Right cardiac atrium (tissue), 5 donors: Measurements from ENCODE around the gene UBE2R2. TPM values are rescaled to one million over a fixed set of nuclear protein-coding genes. Genes with fewer than 3 reads are reported as not detected.
"Not testable (repeated sequence)": the region's sequence is repeated elsewhere in the genome, so short reads cannot be mapped to it uniquely, and the experiment has no call there.

Experiments used
- ATAC-seq, 2 donors: fragments of 200-7000 bp; cut with Tn5 transposase; one replicate each; pipeline versions ENCODE4 v1.8.0 to v1.9.1; 2020; ENCODE audit warnings: moderate library complexity in 2 of 2, mild to moderate bottlenecking in 1 of 2
- DNase-seq, 3 donors: peaks; one replicate each; pipeline ENCODE4 v3.0.0-alpha.2; 2020
- H3K27ac ChIP-seq: one replicate; pipeline ENCODE4 v1.5.1; 2013; ENCODE audit warnings: mild to moderate bottlenecking, low read length, control low read depth, moderate library complexity
- H3K27me3 ChIP-seq: one replicate; pipeline ENCODE4 v1.6.1; 2013; ENCODE audit not compliant: control insufficient read depth, insufficient read depth
- H3K4me1 ChIP-seq: one replicate; pipeline ENCODE4 v1.6.1; 2013; ENCODE audit warnings: low read length; ENCODE audit not compliant: control insufficient read depth, insufficient read depth
- H3K4me3 ChIP-seq: one replicate; pipeline ENCODE4 v1.5.1; 2013; ENCODE audit warnings: low read length, control low read depth
- H3K9me3 ChIP-seq: one replicate; pipeline ENCODE4 v1.6.1; 2013; ENCODE audit warnings: low read length; ENCODE audit not compliant: control insufficient read depth
- WGBS: extraction: QIAGEN DNeasy Blood & Tissue Kit; methylation state at CpG from one replicate; pipeline ENCODE4 v1.1.7; 2013; 5-methylcytosine and 5-hydroxymethylcytosine counted together
- intact Hi-C, 4 donors: fragments of 100-400 bp; cut with DNase I; formaldehyde crosslinking; loops; one replicate each; pipeline versions ENCODE4 v1.11.0 to v1.14.0; 2022 to 2023
- polyA plus RNA-seq: library from polyadenylated mRNA; stranded (reverse); fragments of 200-250 nt; gene quantifications from one replicate; pipeline ENCODE4 v1.2.3, GENCODE V29; 2013
- total RNA-seq, 4 donors: library from RNA; stranded (reverse); fragmentation: NEBNext Ultra II Directional; extraction: Animal tissue kit (Norgen Biotek cat#: 25700); gene quantifications; one replicate each; pipeline ENCODE4 v1.2.1, GENCODE V29; 2021
- donor health status: healthy with polysubstance abuse.
- donor health status: DM: no; HTN: yes; CAD: no.
- donor health status: DM: no; HTN: no; CAD: no.
- donor health status: DM: no; HTN: yes; CAD: no; lungs with severe emphysema.
- donor health status: DM: yes; HTN: yes; CAD: no.

Gene UBE2R2
- total and polyA plus RNA-seq, 5 donors: 23.9 to 43.8 (median 37.0) TPM

- H3K27ac ChIP-seq: no peak overlapping the region
- 72% methylated on average over 5 of the region's 5 CpGs for WGBS
- no peaks in the 10 kb centered on the region for H3K27me3 ChIP-seq
- H3K4me3 ChIP-seq: no peak overlapping the region
- no peaks in the 10 kb centered on the region for H3K9me3 ChIP-seq
- no peak for ATAC-seq
- no peaks in the 10 kb centered on the region for H3K4me1 ChIP-seq
- intact Hi-C loops: no loop called here
- no peak for DNase-seq
Measured at GRCh38 chr9:33934188-33934878, 117.4 kb downstream of the UBE2R2 start.

DNA sequence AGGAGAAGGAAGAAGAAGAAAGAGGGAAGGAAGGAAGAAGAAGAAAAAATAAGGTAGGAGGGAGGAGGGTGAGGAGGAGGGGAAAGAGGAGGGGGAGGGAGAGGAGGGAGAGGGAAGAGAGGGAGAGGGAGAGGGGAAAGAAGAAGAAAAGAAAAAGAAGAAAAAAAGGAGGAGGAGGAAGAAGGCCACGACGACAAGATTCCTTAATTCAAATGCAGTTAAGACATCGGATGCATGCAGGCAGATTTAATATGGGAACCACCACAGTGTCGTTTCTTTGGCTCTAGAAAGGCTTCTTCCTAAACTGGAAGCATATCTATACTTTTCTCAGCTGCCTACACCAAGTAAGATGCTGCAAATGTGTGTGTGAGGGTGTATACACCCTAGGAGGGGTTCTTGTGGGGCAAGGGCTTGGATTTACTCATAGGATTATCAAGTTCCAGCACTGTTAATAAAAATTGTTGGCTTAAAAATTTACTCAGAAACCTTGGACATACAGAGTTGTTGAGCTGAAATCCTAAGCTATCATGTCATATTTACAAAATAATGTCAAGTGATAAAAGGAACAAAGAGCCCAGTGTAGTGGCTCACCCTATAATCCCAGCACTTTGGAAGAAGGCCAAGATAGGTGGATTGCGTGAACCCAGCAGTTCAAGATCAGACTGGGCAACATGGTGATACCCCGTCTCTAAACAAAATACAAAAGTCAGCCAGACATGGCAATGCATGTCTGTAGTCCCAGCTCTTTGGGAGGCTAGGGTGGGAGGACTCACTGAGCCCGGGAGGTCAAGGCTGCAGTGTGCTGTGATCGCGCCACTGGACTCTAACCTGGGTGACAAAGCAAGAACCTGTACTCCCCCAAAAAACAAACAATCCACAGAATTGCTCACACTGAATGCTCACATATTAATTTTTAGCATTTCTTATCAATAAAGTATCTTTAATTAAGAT is 123.2 kb downstream of the UBE2R2 start:
- H3K9me3 ChIP-seq: no peaks in the 10 kb centered on the region
- H3K4me1 ChIP-seq: no peaks in the 10 kb centered on the region
- no peak overlapping the region for H3K27ac ChIP-seq
- intact Hi-C loops: no loop called here
- ATAC-seq (no peak), DNase-seq (no peak)
- no peak overlapping the region for H3K4me3 ChIP-seq
- H3K27me3 ChIP-seq: no peaks in the 10 kb centered on the region
- WGBS: 80% methylated on average over 9 of the region's 9 CpGs

GRCh38 chr9:33942471-33943083 is 125.6 kb downstream of the UBE2R2 start:
- ATAC-seq: no peak
- Histone ChIP-seq H3K9me3 (no peaks in the 10 kb centered on the region), H3K27ac (no peak overlapping the region), H3K4me3 (no peak overlapping the region), H3K27me3 (no peaks in the 10 kb centered on the region), H3K4me1 (no peaks in the 10 kb centered on the region)
- no peak for DNase-seq
- WGBS: 97% methylated on average over 3 of the region's 3 CpGs
- intact Hi-C loops: no loop called here

DNA sequence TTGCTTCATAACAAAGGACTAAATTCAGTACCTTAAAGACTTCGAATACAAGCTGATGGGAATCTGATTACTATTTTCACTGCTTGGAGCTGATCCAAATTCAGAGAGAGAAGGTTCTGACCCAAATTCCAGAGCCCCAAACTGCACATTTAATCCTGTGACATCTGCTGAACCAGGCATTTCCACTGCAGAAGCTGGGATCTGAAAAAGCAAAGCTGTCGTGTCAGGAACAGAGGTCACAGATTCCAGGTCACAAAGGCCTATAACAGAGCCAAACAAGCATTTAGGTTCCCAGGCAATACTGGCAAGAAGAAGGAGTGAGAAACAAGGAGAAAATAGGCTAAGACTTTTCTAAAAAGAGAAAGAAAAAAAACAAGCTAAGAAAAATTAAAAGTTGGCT is 126.4 kb downstream of the UBE2R2 start:
- Histone ChIP-seq H3K9me3 (no peaks in the 10 kb centered on the region), H3K27me3 (no peaks in the 10 kb centered on the region), H3K4me1 (no peaks in the 10 kb centered on the region), H3K4me3 (no peak overlapping the region), H3K27ac (no peak overlapping the region)
- intact Hi-C loops: no loop called here
- WGBS: 48% methylated on average over 2 of the region's 2 CpGs
- DNase-seq (no peak), ATAC-seq (no peak)

GRCh38 chr9:33946779-33947535 is 130.0 kb downstream of the UBE2R2 start:
- intact Hi-C loops: no loop called here
- H3K4me3 ChIP-seq: no peak overlapping the region
- H3K4me1 ChIP-seq: no peaks in the 10 kb centered on the region
- no peak for DNase-seq
- ATAC-seq: no peak
- no peak overlapping the region for H3K27ac ChIP-seq
- 93% methylated on average over 3 of the region's 3 CpGs for WGBS
- no peaks in the 10 kb centered on the region for H3K9me3 ChIP-seq
- H3K27me3 ChIP-seq: no peaks in the 10 kb centered on the region

DNA sequence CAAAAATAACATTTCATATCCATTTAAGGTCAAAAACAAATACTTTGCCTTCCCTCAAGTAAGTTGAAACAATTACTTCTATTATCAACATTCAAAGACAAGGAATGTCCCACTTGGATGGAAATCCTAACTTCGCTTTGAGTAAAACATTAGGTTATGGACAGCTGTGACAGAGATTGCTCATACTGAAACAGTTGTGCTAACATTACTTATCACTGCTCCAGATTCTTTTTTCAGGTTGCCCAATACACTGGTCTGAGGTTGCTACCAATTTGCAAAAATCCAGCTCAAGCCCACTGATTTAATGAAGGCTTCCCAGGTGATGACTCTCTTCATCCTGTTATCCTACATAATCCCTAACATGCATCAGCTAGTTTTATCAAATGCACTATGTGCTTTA is 133.4 kb downstream of the UBE2R2 start:
- Histone ChIP-seq H3K27me3 (no peaks in the 10 kb centered on the region), H3K4me1 (no peaks in the 10 kb centered on the region), H3K4me3 (no peak overlapping the region), H3K27ac (no peak overlapping the region), H3K9me3 (no peaks in the 10 kb centered on the region)
- intact Hi-C loops: no loop called here
- WGBS: 94% methylated on average over 1 of the region's 1 CpG
- no peak for DNase-seq
- no peak for ATAC-seq

- H3K27ac ChIP-seq: no peak overlapping the region
- H3K4me1 ChIP-seq: no peaks in the 10 kb centered on the region
- no peak for ATAC-seq
- no peaks in the 10 kb centered on the region for H3K9me3 ChIP-seq
- no peak overlapping the region for H3K4me3 ChIP-seq
- WGBS: 82% methylated on average over 2 of the region's 2 CpGs
- DNase-seq: no peak
- no peaks in the 10 kb centered on the region for H3K27me3 ChIP-seq
- intact Hi-C loops: no loop called here
Measured at GRCh38 chr9:33952066-33952465, 135.1 kb downstream of the UBE2R2 start.

DNA sequence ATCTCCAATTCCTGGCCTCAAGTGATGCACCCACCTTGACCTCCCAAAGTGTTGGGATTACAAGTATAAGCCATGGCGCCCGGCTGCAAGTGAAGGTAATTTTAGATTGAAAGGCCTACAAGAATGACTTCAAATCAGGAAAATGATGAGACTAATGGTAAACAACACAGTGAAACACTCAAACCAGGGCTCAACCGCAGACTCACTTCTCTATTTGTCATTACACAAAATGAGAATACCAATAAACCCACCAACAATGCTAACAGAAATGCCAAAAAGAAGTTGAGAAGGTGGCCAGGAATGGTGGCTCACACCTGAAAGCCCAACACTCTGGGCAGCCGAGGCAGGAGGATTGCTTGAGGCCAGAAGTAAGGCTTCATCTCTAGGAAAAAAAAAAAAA is 139.6 kb downstream of the UBE2R2 start:
- Histone ChIP-seq H3K9me3 (no peaks in the 10 kb centered on the region), H3K4me1 (no peaks in the 10 kb centered on the region), H3K27me3 (no peaks in the 10 kb centered on the region), H3K4me3 (no peak overlapping the region), H3K27ac (no peak overlapping the region)
- no peak for ATAC-seq
- WGBS: 97% methylated on average over 4 of the region's 4 CpGs
- intact Hi-C loops: no loop called here
- no peak for DNase-seq

DNA sequence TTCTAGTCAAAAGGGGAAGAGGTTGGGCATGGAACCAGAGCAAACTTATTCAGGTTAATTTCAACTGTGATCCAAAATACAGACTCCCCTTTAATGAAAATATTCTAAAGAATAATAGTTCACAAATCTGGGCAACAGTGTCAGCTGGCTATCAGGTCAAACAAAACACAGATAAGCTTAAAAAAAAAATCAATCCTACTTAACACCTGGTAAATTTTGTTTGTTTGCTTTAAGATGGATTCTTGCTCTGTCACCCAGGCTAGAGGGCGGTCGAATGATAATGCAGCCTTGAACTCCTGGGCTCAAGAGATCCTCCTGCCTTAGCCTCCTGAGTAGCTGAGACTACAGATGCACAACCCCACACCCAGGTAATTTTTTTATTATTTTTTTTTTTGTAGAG is 142.8 kb downstream of the UBE2R2 start:
- DNase-seq (no peak), ATAC-seq (no peak)
- H3K27me3 ChIP-seq: no peaks in the 10 kb centered on the region
- H3K9me3 ChIP-seq: no peaks in the 10 kb centered on the region
- H3K4me3 ChIP-seq: no peak overlapping the region
- H3K4me1 ChIP-seq: no peaks in the 10 kb centered on the region
- no peak overlapping the region for H3K27ac ChIP-seq
- 98% methylated on average over 2 of the region's 2 CpGs for WGBS
- intact Hi-C loops: no loop called here

- H3K27ac ChIP-seq, H3K9me3 ChIP-seq, H3K27me3 ChIP-seq, H3K4me1 ChIP-seq, ATAC-seq, DNase-seq, intact Hi-C loops, H3K4me3 ChIP-seq: not testable (repeated sequence)
- WGBS: 93% methylated on average over 7 of the region's 7 CpGs
Measured at GRCh38 chr9:33962468-33962867, 145.5 kb downstream of the UBE2R2 start.
